Measurements from ENCODE around the gene CYP4F22. TPM values are rescaled to one million over a fixed set of nuclear protein-coding genes. Genes with fewer than 3 reads are reported as not detected.

CYP4F22 gene
- total and polyA plus RNA-seq, 9 of the 15 experiments (the other 6 are each of a cell fraction or from before 2014, with no cell fraction given) = not detected

DNA sequence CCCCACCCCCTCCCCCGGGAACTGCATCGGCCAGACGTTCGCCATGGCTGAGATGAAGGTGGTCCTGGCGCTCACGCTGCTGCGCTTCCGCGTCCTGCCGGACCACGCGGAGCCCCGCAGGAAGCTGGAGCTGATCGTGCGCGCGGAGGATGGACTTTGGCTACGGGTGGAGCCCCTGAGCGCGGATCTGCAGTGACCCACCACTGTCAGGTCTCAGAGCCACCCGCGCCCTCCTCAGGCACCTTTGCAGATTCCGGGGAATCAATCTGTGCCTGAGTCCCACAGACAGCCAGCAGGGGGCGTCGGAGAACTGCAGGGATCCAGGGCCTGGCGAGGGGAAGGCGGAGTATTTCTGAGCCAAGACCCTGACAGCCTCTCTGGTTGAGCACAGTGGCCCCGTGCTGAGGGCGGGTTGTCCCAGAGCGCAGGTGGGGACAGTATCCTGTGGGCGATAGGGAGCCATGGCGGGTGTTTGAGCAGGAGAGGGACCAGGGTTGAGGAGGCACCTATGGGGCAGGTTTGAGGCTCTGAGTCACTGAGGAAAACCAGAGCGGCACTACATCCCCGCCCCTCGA lies 76.3 kb downstream of the CYP4F22 start (continued):
- no peak for TF ChIP-seq ZNF143 (CRISPR knock-in tag; IDR thresholded peaks at IDR 0.05)
- TF ChIP-seq XRCC5 (IDR thresholded peaks at IDR 0.05; ENCODE audit: low read depth, low read length) = peak; percentile 62; the same call in 1 of the 2 replicates
- no peak for TF ChIP-seq BDP1 (IDR thresholded peaks at IDR 0.05; ENCODE audit: insufficient read depth, insufficient read length)
- TF ChIP-seq ZNF133 (CRISPR knock-in tag; IDR thresholded peaks at IDR 0.05) = no peak
- peak; percentile 37; the same call in 1 of the 2 replicates for TF ChIP-seq JUND (IDR thresholded peaks at IDR 0.05; ENCODE audit: borderline replicate concordance, low read depth, low read length)
- no peak; the same call in 2 of the 3 replicates for TF ChIP-seq JUND (tag; IDR thresholded peaks at IDR 0.05; ENCODE audit: borderline replicate concordance, low read depth, low read length)
- peak; percentile 36 to 65; a peak in 2 of 4 replicates for TF ChIP-seq KDM1A (IDR thresholded peaks at IDR 0.05)
- peak; percentile 43; the same call in 1 of the 2 replicates for TF ChIP-seq RB1 (IDR thresholded peaks at IDR 0.05; ENCODE audit: low read depth)
- TF ChIP-seq MCM2 (IDR thresholded peaks at IDR 0.05; ENCODE audit: low read depth) = no peak
- no peak for TF ChIP-seq ZNF282 (CRISPR knock-in tag; IDR thresholded peaks at IDR 0.05)
- TF ChIP-seq RBM25 (IDR thresholded peaks at IDR 0.05; ENCODE audit: low read depth, low read length, severe bottlenecking) = peak; percentile 65
- TF ChIP-seq HDAC2 (IDR thresholded peaks at IDR 0.05) = 0 out of 2 replicates have a peak, but pooled peaks have one; percentile 25
- peak in 1 of 2 experiments; percentile 66; a peak in 1 of 4 replicates for TF ChIP-seq TEAD1 (CRISPR knock-in tag; IDR thresholded peaks at IDR 0.05)
- no peak for TF ChIP-seq ZC3H4 (CRISPR knock-in tag; IDR thresholded peaks at IDR 0.05; ENCODE audit: borderline replicate concordance)
- peak; percentile 89 for TF ChIP-seq STAG1 (CRISPR knock-in tag; IDR thresholded peaks at IDR 0.05; ENCODE audit: borderline replicate concordance)
- TF ChIP-seq CTCF (IDR thresholded peaks at IDR 0.05 in 2 of 3, conservative IDR thresholded peaks at IDR 0.05 in 1 of 3; ENCODE audit: insufficient read depth in 2 of 3, low read depth in 1 of 3, low read length in 3 of 3) = peak; percentile 92 to 99 (median 98)
- TF ChIP-seq RCOR1 (IDR thresholded peaks at IDR 0.05; ENCODE audit: borderline replicate concordance in 1 of 2, low read depth in 2 of 2, low read length in 2 of 2) = peak; percentile 34 to 77; a peak in 1 of 4 replicates
- no peak for TF ChIP-seq ESRRA (IDR thresholded peaks at IDR 0.05; ENCODE audit: borderline replicate concordance, low read depth)
- TF ChIP-seq, protein P1, sequence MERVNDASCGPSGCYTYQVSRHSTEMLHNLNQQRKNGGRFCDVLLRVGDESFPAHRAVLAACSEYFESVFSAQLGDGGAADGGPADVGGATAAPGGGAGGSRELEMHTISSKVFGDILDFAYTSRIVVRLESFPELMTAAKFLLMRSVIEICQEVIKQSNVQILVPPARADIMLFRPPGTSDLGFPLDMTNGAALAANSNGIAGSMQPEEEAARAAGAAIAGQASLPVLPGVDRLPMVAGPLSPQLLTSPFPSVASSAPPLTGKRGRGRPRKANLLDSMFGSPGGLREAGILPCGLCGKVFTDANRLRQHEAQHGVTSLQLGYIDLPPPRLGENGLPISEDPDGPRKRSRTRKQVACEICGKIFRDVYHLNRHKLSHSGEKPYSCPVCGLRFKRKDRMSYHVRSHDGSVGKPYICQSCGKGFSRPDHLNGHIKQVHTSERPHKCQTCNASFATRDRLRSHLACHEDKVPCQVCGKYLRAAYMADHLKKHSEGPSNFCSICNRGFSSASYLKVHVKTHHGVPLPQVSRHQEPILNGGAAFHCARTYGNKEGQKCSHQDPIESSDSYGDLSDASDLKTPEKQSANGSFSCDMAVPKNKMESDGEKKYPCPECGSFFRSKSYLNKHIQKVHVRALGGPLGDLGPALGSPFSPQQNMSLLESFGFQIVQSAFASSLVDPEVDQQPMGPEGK (CRISPR knock-in tag; IDR thresholded peaks at IDR 0.05; ENCODE audit: borderline replicate concordance) = no peak
- no peak for TF ChIP-seq RBM22 (IDR thresholded peaks at IDR 0.05; ENCODE audit: low read depth, low read length, poor library complexity, severe bottlenecking)
- no peak for TF ChIP-seq FIP1L1 (IDR thresholded peaks at IDR 0.05; ENCODE audit: low read depth, low read length, poor library complexity, severe bottlenecking)
- peak; percentile 61; the same call in 1 of the 2 replicates for TF ChIP-seq CC2D1A (IDR thresholded peaks at IDR 0.05)
- TF ChIP-seq ATF2 (CRISPR knock-in tag; IDR thresholded peaks at IDR 0.05) = no peak

Data from K562 (cell line).